ENCODE results near the gene NINJ2.
A peak's percentile ranks its signal among the peaks of the same experiment; 100 is the strongest.

NINJ2 gene

GRCh38 chr12:554001-554285, 109.3 kb downstream of the NINJ2 start:
- H3K36me3 ChIP-seq (ENCODE audit: insufficient read depth, low read length) = no peaks in the 10 kb centered on the region
- H3K4me3 ChIP-seq (ENCODE audit: low read length, poor library complexity, severe bottlenecking) = no peak overlapping the region
- H3K27me3 ChIP-seq (ENCODE audit: insufficient read depth, low read length, poor library complexity, severe bottlenecking) = no peaks in the 10 kb centered on the region
- H3K79me2 ChIP-seq (ENCODE audit: insufficient read depth, low read length) = no peaks in the 10 kb centered on the region
- H2AFZ ChIP-seq (ENCODE audit: low read length) = no peak overlapping the region
- H3K4me1 ChIP-seq (ENCODE audit: insufficient read depth, low read length, poor library complexity, severe bottlenecking) = peaks cover 33% of the 10 kb centered on the region
- H3F3A ChIP-seq (ENCODE audit: low read depth) = no peaks in the 10 kb centered on the region
- TF ChIP-seq EZH2phosphoT487 (IDR thresholded peaks at IDR 0.05; ENCODE audit: borderline replicate concordance) (no peak), CTCF (conservative IDR thresholded peaks at IDR 0.05; ENCODE audit: low read length) (no peak)
- H3K9me3 ChIP-seq (ENCODE audit: insufficient read depth, low read depth, low read length) = no peaks in the 10 kb centered on the region
- H4K20me1 ChIP-seq (ENCODE audit: insufficient read depth, low read length, poor library complexity, severe bottlenecking) = no peaks in the 10 kb centered on the region
- H3K4me2 ChIP-seq (ENCODE audit: low read depth, low read length, poor library complexity, severe bottlenecking) = peak overlapping the region; percentile 1
- H3K9ac ChIP-seq (ENCODE audit: low read depth, low read length, poor library complexity, severe bottlenecking) = no peak overlapping the region
- H3K9me2 ChIP-seq (replicated peaks; ENCODE audit: low read depth, low read length) = no peaks in the 10 kb centered on the region

- no peaks in the 10 kb centered on the region for H3K27me3 ChIP-seq (ENCODE audit: insufficient read depth, low read length, poor library complexity, severe bottlenecking)
- peak overlapping the region; percentile 1 for H3K4me2 ChIP-seq (ENCODE audit: low read depth, low read length, poor library complexity, severe bottlenecking)
- no peak for TF ChIP-seq CTCF (conservative IDR thresholded peaks at IDR 0.05; ENCODE audit: low read length)
- TF ChIP-seq EZH2phosphoT487 (IDR thresholded peaks at IDR 0.05; ENCODE audit: borderline replicate concordance) = no peak
- no peaks in the 10 kb centered on the region for H3K79me2 ChIP-seq (ENCODE audit: insufficient read depth, low read length)
- H4K20me1 ChIP-seq (ENCODE audit: insufficient read depth, low read length, poor library complexity, severe bottlenecking) = no peaks in the 10 kb centered on the region
- H3K4me3 ChIP-seq (ENCODE audit: low read length, poor library complexity, severe bottlenecking) = no peak overlapping the region
- H3K9me3 ChIP-seq (ENCODE audit: insufficient read depth, low read depth, low read length) = no peaks in the 10 kb centered on the region
- no peaks in the 10 kb centered on the region for H3K9me2 ChIP-seq (replicated peaks; ENCODE audit: low read depth, low read length)
- H3K36me3 ChIP-seq (ENCODE audit: insufficient read depth, low read length) = no peaks in the 10 kb centered on the region
- no peak overlapping the region for H3K9ac ChIP-seq (ENCODE audit: low read depth, low read length, poor library complexity, severe bottlenecking)
- H3K4me1 ChIP-seq (ENCODE audit: insufficient read depth, low read length, poor library complexity, severe bottlenecking) = peaks cover 33% of the 10 kb centered on the region
- H3F3A ChIP-seq (ENCODE audit: low read depth) = no peaks in the 10 kb centered on the region
- H2AFZ ChIP-seq (ENCODE audit: low read length) = no peak overlapping the region
Observed at GRCh38 chr12:553216-554000, 109.8 kb downstream of the NINJ2 start.

GRCh38 chr12:552466-552865, 110.8 kb downstream of the NINJ2 start:
- Histone ChIP-seq H4K20me1 (ENCODE audit: insufficient read depth, low read length, poor library complexity, severe bottlenecking) (no peaks in the 10 kb centered on the region), H3K9me2 (replicated peaks; ENCODE audit: low read depth, low read length) (no peaks in the 10 kb centered on the region), H3K79me2 (ENCODE audit: insufficient read depth, low read length) (no peaks in the 10 kb centered on the region), H3K4me1 (ENCODE audit: insufficient read depth, low read length, poor library complexity, severe bottlenecking) (peaks cover 33% of the 10 kb centered on the region), H3K27me3 (ENCODE audit: insufficient read depth, low read length, poor library complexity, severe bottlenecking) (no peaks in the 10 kb centered on the region), H3K36me3 (ENCODE audit: insufficient read depth, low read length) (no peaks in the 10 kb centered on the region), H3K4me3 (ENCODE audit: low read length, poor library complexity, severe bottlenecking) (no peak overlapping the region), H3K9ac (ENCODE audit: low read depth, low read length, poor library complexity, severe bottlenecking) (no peak overlapping the region), H3K9me3 (ENCODE audit: insufficient read depth, low read depth, low read length) (no peaks in the 10 kb centered on the region), H3F3A (ENCODE audit: low read depth) (no peaks in the 10 kb centered on the region), H2AFZ (ENCODE audit: low read length) (no peak overlapping the region), H3K4me2 (ENCODE audit: low read depth, low read length, poor library complexity, severe bottlenecking) (no peak overlapping the region)
- TF ChIP-seq EZH2phosphoT487 (IDR thresholded peaks at IDR 0.05; ENCODE audit: borderline replicate concordance) (no peak), CTCF (conservative IDR thresholded peaks at IDR 0.05; ENCODE audit: low read length) (no peak)
